Activated CD4-positive, alpha-beta T cell treated with anti-CD3 and anti-CD28 coated beads, Interleukin-2, Interleukin-4, amounts not matched to agents 100 ng/mL and 50 ng/mL, durations not matched to agents 16 hours and 8 hours (primary cell): Measurements from ENCODE around the gene HABP4.

ENCODE experiments used
- DNase-seq: peaks from one replicate; pipeline ENCODE4 v3.0.0-alpha.2; 2020; ENCODE audit warnings: low spot score

HABP4 gene

DNA sequence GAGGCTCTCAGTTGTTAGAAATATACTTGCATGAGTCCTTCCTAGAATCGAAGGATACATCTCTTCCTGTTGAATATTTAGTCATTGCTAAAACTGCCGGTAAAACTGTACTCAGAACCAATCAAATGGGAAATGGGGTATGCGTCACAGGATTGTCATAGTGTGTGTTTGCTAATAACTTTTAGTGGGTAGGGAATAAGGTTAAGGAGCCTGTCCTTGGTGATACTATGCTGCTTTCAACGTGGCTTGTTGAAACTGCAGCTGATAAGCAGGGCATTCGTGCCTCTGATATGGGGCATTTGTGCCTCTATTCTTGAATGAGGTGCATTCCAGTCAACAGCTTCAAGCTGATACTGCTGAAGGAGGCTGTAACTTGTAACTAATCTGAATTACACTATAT, 26.6 kb downstream of the HABP4 start:
- peak; percentile 80 for DNase-seq

DNA sequence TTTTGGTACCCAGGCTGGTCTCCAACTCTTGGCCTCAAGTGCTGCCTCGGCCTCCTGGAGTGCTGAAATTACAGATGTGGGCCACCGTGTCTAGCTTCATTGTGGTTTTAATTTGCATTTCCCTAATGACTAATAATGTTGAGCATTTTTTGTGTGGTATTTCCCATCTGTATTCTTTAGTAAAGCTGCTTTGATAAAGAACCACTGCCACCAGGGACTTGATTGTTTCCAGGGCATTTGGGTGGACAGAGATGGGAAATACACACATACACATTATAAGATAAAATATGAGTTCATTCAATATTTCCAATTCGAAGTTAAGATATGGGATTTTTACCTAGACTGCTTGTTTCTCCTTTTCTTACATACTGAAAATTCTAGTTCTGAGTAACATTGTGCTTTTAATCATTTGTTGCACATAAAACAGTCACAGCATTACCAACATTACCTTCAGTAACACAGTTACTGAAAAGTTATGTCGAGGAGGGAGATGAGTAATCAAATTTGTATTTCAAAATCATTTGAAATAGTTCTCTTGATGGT, 28.9 kb downstream of the HABP4 start:
- DNase-seq: peak; percentile 77

DNA sequence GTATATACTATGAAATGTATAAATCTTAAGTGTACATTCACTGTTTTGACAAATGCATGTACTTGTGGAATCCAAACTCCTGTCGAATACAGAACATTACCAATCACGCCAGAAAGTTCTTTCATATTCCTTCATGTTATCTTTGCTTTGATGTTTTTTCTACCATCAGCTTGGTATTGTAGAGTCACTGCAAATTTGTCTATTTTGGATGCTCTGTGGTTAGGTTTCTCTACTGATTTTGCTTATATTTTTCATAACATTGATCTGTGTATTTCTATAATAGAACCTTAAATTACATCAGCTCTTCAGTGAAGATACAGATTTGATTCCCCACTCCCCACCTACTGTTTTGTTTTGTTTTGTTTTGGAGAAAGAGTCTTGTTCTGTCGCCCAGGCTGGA, 30.8 kb downstream of the HABP4 start:
- DNase-seq: peak; percentile 15

DNA sequence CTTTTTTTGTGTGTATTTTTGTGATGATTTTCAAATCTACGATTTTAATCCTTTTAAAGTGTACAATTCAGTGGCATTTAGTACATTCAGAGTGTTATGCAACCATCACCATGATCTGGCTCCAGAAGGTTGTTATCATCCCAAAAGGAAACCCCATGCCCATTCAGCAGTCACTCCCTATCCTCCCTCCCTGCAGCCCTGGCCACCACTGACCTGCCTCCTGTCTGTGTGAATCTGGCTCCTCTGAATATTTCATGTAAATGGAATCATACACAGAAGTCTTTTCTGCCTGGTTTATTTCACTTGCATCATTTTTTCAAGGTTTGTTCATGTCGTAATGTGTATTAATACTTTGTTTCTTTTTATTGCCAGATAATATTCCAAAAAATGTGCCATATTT, 32.5 kb downstream of the HABP4 start:
- no peak for DNase-seq

DNA sequence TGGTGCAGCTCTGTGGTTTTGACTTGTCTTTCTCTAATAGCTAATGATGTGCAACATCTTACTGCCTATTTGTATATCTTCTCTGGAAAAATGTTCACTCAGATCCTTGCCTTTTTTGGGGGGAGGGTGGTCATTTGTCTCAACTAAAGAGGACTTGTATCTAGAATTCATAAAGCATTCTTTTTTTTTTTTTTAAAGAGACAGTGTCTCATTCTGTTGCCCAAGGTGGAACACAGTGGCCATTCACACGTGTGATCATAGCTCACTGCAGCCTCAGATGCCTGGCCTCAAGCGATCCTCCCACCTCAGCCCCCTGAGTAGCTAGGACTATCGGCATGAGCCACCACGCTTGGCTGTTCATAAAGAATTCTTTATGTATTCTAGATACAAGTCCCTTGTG, 33.2 kb downstream of the HABP4 start:
- DNase-seq: no peak

DNA sequence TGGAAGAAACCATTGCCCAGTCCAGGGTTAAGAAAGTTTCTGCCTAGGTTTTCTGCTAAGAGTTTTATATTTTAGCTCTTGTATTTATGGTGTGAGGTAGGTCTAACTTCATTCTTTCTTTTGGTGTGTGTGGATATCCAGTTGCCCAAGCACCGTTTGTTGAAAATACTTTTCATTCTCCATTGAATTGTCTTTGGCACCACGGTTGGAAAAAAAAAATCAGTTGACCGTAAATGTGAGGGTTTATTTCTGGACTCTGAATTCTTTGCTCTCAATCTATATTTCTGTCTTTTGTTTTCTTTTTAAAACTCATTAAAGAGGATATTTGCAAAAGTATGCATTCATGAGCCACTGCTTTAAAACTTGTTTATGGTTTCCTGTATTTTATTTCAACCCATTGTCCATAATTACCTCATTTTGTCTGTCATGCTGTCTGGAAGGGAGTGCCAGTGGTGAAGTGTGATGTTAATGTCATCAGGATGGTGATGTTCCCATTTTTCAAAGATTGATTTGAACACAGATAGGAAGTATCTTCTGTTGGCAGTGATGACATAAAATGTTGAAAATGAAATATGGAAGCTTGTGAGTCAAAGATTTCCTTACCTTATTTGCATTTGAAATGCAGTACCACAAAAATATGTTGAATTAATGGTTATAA, 33.9 kb downstream of the HABP4 start:
- DNase-seq: no peak

DNA sequence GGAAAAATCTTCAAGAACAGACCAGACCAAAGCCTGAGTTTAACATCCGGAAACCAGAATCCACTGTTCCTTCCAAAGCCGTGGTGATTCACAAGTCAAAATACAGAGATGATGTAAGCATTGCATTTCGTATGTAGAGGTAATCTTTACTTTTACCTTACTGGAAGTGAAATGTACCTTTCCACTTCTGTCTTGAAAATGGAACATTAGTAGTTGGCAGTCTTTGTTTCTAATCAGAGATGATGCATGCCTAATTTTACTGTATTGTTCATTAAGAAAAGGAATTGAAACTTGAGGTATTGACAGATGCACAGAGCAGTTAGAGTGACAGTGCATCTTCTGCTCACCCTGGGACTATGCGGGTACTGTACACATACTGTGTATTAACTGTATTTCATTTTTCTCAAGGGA, 34.6 kb downstream of the HABP4 start:
- peak; percentile 68 for DNase-seq

DNA sequence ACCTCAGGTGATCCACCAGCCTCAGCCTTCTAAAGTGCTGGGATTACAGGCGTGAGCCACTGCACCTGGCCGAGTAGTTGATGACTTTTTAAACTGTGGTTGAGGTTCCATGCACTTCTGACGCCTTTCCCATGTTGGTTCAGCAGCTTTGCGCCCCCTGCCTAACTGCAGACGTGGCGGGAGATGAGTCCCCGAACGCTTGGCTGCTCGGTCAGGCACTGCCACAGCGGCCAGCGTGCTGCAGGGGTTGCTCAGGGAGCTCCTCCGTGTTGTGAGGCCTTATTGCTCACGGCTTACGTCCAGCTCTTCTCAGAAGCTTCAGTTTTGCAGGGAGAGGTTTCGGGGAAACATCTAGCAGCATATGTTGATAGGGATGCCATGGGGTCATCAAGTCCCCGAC, 35.3 kb downstream of the HABP4 start:
- DNase-seq: no peak

DNA sequence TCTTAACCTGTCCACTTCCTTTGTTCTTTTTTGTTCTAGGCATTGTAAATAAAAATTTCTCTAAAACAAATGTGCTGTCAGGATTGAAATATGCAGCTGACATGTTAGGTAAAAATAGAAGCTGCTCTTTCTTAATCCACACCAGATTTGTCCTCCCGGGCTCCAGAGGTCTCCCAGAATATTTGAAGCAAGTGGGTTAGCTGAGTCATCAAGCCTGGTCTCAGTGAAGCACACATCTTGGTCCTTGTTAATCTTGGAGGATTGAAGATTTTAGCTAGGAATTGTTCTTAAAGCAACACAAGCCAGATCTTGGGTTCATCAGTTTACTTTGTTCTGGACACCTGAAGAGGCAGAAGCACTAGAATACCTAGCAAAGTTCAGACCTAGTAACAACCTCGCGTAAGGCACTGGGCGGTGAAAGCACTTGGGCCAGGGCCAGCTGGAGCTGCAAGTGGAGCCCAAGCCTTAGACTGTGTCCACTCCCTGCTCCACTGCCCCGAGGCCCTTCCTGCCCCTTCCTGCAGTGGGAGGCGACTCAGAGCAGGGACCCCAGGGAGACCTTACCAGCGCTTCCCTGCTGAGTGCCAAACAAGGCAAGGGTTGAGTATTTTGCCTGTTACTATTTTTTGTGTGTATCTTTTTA, 36.5 kb downstream of the HABP4 start:
- DNase-seq: no peak

DNA sequence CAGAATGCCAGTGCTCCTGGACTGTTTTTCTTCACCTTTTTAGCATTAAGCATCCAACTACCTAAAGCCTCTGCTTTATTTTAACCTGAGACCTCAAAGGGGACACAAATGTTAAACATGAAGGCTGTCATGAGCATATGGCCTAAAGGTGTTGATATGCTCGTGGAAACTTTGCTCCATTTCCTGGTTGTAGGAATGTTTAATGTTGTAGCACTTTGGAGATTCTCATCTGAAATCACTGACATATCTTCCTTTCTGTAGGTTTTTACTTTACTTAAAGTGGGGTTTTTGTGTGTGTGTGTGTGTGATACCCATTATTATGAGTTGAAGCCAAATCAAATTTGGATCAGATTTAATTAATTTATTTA, 37.0 kb downstream of the HABP4 start:
- no peak for DNase-seq

DNA sequence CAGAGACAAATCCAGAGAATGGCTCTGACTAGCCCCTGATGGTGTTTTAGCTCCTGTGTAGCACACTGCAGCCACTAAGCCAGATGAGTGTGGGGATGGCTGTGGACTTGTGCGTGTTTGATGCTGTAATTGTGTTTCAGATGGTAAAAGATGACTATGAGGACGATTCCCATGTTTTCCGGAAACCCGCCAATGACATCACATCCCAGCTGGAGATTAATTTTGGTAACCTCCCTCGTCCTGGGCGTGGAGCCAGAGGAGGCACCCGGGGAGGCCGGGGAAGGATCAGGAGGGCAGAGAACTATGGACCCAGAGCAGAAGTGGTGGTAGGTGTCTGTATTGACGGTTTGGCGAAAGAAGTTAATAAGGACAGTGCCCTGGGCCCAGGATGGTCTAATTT, 38.0 kb downstream of the HABP4 start:
- DNase-seq: no peak

DNA sequence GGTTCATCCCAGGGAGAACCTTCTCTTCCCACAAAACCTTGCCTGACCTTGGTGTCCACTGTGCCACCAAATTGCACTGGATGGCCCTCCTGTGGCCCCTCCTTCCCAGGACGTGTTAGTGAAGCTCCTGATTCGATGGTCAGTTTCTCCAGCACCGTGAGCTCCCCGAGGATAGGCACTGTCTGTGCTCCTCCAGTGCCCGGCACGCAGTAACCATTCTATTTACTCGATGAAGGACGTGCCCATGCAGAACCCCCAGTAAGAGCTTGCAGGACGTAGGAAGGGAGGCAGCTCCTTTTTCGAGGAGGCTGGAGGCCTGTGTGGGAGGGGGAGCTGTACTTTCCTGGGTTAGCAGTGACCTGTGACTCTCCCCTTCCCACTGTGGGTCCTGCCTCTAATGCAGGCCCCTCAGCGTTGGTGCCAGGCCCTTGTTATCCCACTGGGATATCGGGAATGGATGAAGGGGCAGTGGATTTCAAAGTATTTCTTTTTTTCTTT, 39.6 kb downstream of the HABP4 start:
- DNase-seq: no peak

DNA sequence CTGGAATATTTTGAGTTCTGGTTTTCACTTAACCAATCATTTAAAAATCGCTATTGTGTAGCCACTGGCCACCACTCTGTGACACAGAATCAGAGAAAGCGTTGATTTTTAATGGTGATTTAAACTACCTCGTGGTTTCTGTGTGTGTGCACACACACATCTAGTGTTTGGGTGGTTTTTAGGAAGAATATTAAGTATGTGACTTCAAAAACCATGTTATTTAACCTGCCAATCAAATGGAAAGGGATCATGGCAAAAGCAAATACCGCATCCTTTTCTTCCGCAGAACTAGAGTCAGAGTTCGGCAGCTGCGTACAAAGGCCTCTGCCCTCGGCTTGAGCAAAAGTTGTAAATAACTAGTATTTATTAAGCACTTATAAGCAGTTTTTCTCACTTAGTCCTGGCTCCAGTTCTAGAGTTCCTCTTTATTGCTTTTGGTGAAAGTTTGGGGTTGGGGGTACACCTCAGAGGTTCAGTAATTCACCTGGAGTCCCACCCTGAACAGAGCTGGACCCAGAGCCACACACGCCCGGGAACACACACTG, 40.6 kb downstream of the HABP4 start:
- no peak for DNase-seq

DNA sequence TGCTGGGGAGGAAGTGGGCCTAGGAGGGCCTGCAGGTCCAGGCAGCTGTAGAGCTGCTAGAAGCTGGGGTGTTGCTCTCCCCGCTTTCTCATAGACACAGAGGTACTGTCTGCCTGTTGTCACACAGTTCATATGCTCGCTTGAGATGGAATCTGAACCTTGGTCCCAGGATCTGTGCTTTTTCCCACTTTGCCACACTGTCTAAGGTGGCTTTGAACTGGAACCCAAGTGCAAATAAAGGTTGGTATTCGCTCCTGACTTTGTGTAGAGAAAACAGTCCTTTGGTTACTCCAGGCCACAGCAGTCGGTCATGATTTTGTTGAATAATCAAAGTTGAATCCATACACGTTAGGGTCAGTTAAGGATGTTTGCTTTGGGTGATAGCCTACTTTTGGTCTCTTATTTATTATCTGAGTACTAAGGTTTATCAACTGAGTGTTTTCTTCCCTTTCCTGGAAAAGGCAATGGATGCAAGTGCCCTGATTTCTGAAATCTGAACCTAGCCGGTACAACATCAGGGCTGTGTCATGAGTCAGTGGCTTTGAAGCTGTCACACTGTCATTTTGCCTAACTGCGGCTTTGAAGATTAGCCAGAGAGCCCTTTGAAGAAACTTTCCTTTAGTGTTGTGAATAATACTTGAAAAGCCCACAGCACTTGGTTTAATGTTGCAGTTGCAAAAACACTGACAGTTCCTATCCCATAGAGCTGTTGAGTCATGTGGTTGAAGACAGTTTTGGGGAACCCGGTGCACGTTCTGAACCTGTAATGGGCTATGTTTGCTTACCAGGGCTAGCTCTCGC, 41.3 kb downstream of the HABP4 start:
- peak; percentile 63 for DNase-seq

DNA sequence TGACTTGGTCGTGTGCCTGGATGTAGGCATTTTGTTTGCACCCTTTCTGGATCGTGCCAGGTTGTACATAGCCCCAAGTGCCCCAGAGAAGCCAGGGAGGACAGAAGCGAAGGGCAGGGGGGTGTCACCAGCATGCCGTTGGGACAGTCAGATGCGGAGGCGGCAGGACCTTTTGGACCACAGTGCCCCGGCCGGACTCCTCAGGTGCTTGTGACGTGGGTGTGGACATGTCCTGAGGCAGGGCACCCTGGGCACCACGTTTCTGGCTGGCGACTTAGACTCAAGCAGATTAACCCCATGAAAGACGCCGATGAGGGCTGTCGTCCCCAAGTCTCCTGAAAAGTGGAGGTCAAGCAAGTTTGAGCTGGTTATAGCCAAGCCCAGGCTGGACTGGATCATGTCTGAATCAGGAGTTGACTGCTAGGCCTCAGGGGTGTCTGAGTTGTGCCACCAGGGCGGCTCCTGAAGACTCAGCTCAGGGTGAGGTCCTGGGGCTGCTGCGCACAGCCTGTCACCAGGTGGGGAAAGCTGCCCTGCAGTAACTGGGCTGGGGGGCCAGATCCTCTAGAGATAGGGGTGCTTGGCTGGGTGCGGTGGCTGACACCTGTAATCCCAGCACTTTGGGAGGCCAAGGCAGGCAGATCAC, 42.0 kb downstream of the HABP4 start:
- no peak for DNase-seq

DNA sequence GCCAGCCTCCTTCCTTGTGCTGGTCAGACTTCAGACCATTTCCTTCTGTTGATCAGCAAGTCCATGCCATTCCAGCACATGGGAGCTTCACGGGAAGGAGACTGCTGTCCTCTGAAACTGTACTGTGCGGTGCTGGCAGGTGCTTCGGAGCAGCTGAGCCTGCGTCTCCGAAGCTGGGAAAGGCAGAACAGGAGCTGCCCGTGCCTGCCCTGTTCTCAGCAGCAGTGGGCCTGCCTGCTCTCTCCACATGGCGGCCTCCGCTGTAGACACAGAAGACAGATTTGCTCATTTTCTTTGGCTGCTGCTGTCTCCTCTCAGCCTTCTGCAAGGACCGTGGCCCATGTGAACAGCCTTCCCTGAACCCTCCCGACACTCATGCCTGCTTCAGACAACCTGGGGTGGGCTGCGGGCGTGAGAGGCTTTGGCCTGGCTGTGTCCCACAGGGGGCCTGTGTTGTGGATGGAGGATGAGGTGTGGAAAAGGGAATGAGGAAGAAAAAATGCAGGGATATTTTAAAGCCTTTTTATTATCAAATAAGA, 43.1 kb downstream of the HABP4 start:
- no peak for DNase-seq

DNA sequence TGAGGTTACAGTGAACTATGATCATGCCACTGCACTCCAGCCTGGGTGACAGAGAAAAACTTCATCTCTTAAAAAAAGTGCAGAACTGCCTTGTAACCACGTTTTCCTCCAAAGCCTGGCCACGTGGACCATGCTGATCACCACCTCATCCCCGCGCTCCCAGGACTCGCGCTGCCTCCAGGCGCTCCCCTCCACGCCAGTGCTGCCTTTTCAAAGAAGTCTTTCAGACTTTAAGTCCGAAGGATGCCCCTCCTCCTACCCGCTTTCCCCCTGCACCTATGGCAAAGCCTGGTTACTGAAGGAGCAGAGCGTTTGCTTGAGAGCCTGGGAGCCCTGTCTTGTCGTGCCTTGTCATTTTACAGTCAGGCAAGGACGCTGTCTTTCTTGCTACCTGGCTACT, 43.8 kb downstream of the HABP4 start:
- no peak for DNase-seq

DNA sequence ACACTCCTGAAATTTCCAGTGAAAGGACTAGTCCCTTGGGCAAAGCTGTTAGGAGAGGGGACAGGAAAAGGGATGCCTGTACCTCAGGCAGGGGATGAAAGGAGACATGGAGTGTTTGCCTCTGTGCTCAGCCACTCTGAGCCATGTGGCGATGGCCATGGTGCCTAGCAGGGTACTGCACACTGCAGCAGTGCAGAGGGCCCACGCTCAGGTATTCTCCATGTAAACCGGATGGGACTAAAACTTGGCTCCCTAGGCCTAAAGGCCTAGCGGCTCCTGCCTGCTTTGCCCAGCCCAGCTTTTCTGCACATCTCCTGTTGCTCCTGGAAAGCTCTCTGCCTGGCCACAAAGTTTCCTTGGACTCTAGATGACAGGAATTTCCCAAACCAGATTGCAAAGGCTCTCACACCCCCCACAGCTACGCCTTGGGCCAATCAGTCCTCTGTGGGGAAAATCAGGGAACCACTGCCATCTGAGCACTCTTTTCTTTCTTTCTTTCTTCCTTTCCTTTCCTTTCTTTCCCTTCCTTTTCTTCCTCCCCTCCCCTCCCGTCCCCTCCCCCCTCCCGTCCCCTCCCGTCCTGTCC, 44.3 kb downstream of the HABP4 start:
- no peak for DNase-seq

DNA sequence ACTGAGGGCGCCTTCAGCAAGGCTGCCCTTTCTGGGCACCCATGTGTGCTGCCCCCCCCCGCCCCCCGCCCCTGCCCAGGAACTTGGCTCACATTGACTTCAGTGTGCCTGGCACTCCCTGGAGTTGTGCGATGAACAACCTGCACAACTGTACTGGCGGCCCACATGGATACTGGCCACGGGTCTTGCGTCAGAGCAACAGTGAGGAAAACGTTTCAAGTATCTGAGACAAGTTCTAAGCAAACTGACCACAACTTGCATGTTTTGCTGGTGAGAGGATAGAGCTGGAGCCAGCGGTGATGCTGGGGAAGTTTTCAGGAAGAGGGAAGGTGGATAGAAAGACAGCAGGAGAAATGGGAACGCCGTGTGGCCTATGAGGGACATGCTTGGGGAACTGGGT, 45.4 kb downstream of the HABP4 start:
- no peak for DNase-seq

DNA sequence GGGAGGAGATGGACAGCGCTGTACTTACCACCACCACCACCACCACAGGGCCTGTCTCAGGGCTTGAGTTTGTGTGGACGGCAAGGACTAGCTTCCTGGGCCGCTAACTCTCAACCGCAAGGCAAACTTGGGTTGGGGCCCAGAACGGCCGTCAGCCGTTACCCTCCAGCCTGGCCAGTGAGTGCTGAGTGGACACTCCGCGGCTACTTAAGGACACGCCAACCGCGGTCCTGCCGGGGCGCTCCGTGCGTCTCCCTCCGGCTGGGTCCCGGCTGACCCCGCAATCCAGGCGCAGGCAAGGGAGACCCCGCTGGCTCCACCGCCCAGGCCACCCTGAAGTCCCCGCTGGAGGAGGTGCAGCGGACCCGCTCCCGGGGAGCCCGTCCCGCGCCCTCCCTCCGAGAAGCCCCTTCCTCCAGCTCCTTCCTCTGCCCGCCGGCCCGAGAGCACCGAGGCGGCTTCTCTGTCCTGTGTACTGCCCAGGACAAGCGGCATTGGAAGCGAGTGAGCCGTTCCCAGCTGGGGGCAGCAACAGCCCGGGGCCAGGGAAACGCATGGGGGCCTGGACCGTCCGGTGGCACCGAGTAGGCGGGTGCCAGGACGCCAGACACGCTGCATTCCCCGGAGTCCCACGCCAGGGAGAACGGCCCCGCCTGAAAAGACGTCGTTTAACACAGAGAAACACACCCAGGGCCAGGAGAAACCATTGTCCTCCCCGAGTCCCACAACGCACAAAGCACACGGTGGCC, 46.6 kb downstream of the HABP4 start:
- no peak for DNase-seq

DNA sequence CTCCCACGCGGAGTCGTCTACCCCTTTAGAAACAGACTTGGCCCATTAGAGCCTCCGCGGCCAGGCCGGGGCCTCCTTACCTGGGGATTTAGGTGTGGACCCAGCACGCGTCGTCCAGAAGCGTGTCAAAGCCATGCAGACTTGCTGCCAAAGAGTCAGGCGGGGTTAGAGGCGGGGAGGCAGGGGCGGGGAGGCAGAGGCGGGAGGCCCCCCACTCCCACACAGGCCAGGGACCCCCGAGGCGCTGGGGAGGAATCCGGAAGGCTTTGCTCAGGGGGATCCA, 47.1 kb downstream of the HABP4 start:
- no peak for DNase-seq
